SH-SY5Y (cell line): ENCODE measurements around the gene RNF14.

Experiments
- GATA2 ChIP-seq: IDR thresholded peaks from 2 replicates; pipeline ENCODE4 v1.6.1; 2011; ENCODE audit warnings: mild to moderate bottlenecking, low read depth, low read length
- GATA3 ChIP-seq: IDR thresholded peaks from 2 replicates; pipeline ENCODE4 v1.6.1; 2011; ENCODE audit warnings: low read depth, mild to moderate bottlenecking, low read length, moderate library complexity

DNA sequence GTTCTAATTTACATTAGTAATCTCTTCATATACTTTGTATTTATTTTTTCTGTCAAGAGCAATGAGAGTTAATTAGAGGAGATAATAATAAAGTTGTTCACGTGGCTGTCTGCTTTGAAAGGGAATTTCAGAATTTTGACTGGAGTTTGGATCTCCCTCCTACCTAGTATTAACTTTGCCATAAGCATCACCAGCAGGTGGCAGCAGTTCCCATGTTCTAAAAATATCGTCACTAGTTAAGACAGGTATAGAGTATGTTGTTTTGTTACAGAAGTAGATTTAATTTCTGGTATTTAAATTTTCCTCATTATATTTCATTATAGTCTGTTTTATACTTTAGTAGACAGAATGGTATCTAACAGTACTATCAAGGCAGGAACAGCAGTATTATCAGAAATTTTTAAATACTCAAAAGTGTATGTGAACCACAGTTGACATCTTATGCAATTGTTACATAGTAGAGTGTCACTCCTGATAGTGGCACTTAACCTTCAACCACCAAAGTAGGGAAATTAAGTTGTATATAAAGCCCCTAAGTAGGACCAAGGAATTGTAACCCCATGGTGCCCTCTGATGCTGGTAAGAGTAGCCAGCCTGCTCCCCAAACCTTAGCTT lies 23.6 kb downstream of the RNF14 start:
- TF ChIP-seq GATA3 = no peak
- TF ChIP-seq GATA2 = no peak
